Right lobe of liver (tissue), 4 donors: ENCODE results near the gene UBE2J2.

Experiments used
- CTCF ChIP-seq, 4 donors: fragments of 200-600 bp in 3 of 4; fragments of 450-650 bp in 1 of 4; IDR thresholded peaks; one replicate each; pipeline versions ENCODE4 v1.5.1 to v1.8.0; 2016 to 2022; ENCODE audit warnings: antibody characterized with exemption in 4 of 4, mild to moderate bottlenecking in 2 of 4
- POLR2A ChIP-seq: fragments of 450-650 bp; IDR thresholded peaks from one replicate; pipeline ENCODE4 v1.6.1; 2017; ENCODE audit warnings: antibody characterized with exemption, mild to moderate bottlenecking
- donor health status: DM: no; HTN: no; CAD: no.
- donor health status: DM: no; HTN: no; CAD: no.
- donor health status: DM: no; HTN: yes; CAD: no.

DNA sequence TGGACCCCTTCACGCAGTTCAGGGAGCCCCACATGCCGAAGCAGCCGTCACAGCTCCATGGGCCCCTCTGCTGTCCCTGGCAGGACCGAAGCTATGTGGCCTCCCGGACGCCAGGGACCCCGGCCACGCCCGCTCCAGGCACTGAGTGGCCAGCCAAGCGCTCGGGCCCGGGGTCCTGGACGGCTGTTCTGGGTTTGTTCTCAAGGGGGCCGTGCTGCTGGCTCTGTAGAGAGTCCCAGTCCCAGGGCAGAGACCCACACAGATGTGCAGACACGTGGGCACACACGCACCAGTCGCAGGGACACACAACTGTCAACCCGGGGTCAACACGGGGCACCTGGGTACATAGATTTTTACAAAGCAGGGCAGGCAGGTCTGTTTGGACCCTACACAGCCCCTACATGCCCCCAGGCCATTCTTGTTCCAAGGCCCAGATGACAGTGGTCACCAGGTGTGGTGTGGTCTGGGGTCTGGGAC is 34.9 kb downstream of the UBE2J2 start:
- no peak for TF ChIP-seq CTCF (IDR thresholded peaks at IDR 0.05)
- no peak for TF ChIP-seq POLR2A
